IMR-90 (cell line): ENCODE measurements around the gene MYBPC3. TPM values are rescaled to one million over a fixed set of nuclear protein-coding genes. Genes with fewer than 3 reads are reported as not detected.

Source experiments
- ATAC-seq: fragments of 200-7000 bp; cut with Tn5 transposase; 2 replicates; pipeline ENCODE4 v1.9.1; 2020; ENCODE audit warnings: low read depth, mild to moderate bottlenecking, moderate library complexity
- BruUV-seq: library from RNA; stranded (reverse); fragments of 400-500 nt; replicated peaks from 2 replicates; lab custom pipeline; 2021; lab: Mats Ljungman, UMichigan
- CTCF ChIA-PET: fragments of 300-600 bp; formaldehyde crosslinking; extraction: SDS; loops from one replicate; lab custom pipeline; 2021; ENCODE audit warnings: antibody characterized with exemption; lab: Yijun Ruan, JAX
- POLR2A ChIA-PET: fragments of 300-600 bp; sonication (Branson Sonifier 250); formaldehyde crosslinking; loops from one replicate; lab custom pipeline; 2022; ENCODE audit warnings: antibody characterized with exemption; ENCODE audit not compliant: unreplicated experiment; lab: Charles Lee
- DNase-seq: peaks from one replicate; pipeline ENCODE4 v3.0.0; 2013
- H2AFZ ChIP-seq: replicated peaks from 2 replicates; pipeline ENCODE3; 2013; ENCODE audit warnings: low read length, mild to moderate bottlenecking; ENCODE audit not compliant: poor library complexity
- H2AK5ac ChIP-seq: 2 replicates; pipeline ENCODE4 v1.6.1; 2013; ENCODE audit warnings: low read depth, low read length, inconsistent platforms
- H2AK9ac ChIP-seq: replicated peaks from 2 replicates; pipeline ENCODE3; 2013; ENCODE audit warnings: mild to moderate bottlenecking, low read depth, low read length, moderate library complexity; ENCODE audit not compliant: poor library complexity
- H2BK120ac ChIP-seq: 2 replicates; pipeline ENCODE4 v1.6.1; 2013; ENCODE audit warnings: low read depth, low read length, inconsistent platforms
- H2BK15ac ChIP-seq: 3 replicates; pipeline ENCODE4 v1.6.1; 2013; ENCODE audit warnings: low read depth, low read length, inconsistent platforms
- H2BK20ac ChIP-seq: 2 replicates; pipeline ENCODE4 v1.6.1; 2013; ENCODE audit warnings: low read depth, mild to moderate bottlenecking, inconsistent platforms, low read length, moderate library complexity
- H2BK5ac ChIP-seq: 2 replicates; pipeline ENCODE4 v1.6.1; 2013; ENCODE audit warnings: mild to moderate bottlenecking, low read depth, low read length, inconsistent platforms; ENCODE audit not compliant: poor library complexity, severe bottlenecking
- H3K14ac ChIP-seq: replicated peaks from 2 replicates; pipeline ENCODE4 v1.6.1; 2013; ENCODE audit warnings: low read depth, low read length, inconsistent platforms
- H3K18ac ChIP-seq: 2 replicates; pipeline ENCODE4 v1.6.1; 2013; ENCODE audit warnings: low read depth, low read length, control low read depth
- H3K23ac ChIP-seq: 2 replicates; pipeline ENCODE4 v1.6.1; 2013; ENCODE audit warnings: low read depth, low read length, inconsistent platforms
- H3K27ac ChIP-seq: 2 replicates; pipeline ENCODE4 v1.5.1; 2013; ENCODE audit warnings: mild to moderate bottlenecking, control low read depth, low read length; ENCODE audit not compliant: insufficient read depth
- H3K27me3 ChIP-seq: 2 replicates; pipeline ENCODE4 v1.6.1; 2013; ENCODE audit warnings: low read length; ENCODE audit not compliant: control insufficient read depth, insufficient read depth
- H3K36me3 ChIP-seq: 2 replicates; pipeline ENCODE4 v1.6.1; 2013; ENCODE audit warnings: low read length, mixed read lengths; ENCODE audit not compliant: control insufficient read depth, insufficient read depth
- H3K4ac ChIP-seq: 2 replicates; pipeline ENCODE4 v1.6.1; 2013; ENCODE audit warnings: low read depth, low read length, inconsistent platforms
- H3K4me1 ChIP-seq: 2 replicates; pipeline ENCODE4 v1.6.1; 2013; ENCODE audit warnings: low read length, mixed read lengths; ENCODE audit not compliant: control insufficient read depth, insufficient read depth
- H3K4me2 ChIP-seq: 2 replicates; pipeline ENCODE4 v1.6.1; 2013; ENCODE audit warnings: low read depth, mild to moderate bottlenecking, control low read depth, low read length, moderate library complexity
- H3K4me3 ChIP-seq: 2 replicates; pipeline ENCODE4 v1.5.1; 2013; ENCODE audit warnings: low read depth, mild to moderate bottlenecking, control low read depth, low read length, moderate library complexity; ENCODE audit not compliant: insufficient read depth
- H3K56ac ChIP-seq: 2 replicates; pipeline ENCODE4 v1.6.1; 2013; ENCODE audit warnings: low read length, inconsistent platforms; ENCODE audit not compliant: insufficient read depth; ENCODE audit errors: extremely low read depth
- H3K79me1 ChIP-seq, 2 experiments: 2 replicates each; pipeline ENCODE4 v1.6.1; 2013; ENCODE audit warnings: low read length in 2 of 2, inconsistent platforms in 1 of 2, low read depth in 1 of 2
- H3K9ac ChIP-seq: 2 replicates; pipeline ENCODE4 v1.6.1; 2013; ENCODE audit warnings: low read depth, low read length, control low read depth
- H3K9me1 ChIP-seq: 2 replicates; pipeline ENCODE4 v1.6.1; 2013; ENCODE audit warnings: low read length, inconsistent platforms; ENCODE audit not compliant: insufficient read depth
- H3K9me3 ChIP-seq: 2 replicates; pipeline ENCODE4 v1.6.1; 2013; ENCODE audit warnings: low read length; ENCODE audit not compliant: control insufficient read depth, insufficient read depth
- H4K20me1 ChIP-seq: 2 replicates; pipeline ENCODE4 v1.6.1; 2013; ENCODE audit warnings: low read length, inconsistent platforms; ENCODE audit not compliant: insufficient read depth
- H4K5ac ChIP-seq: 2 replicates; pipeline ENCODE4 v1.6.1; 2013; ENCODE audit warnings: mild to moderate bottlenecking, low read depth, low read length, control low read depth
- H4K8ac ChIP-seq, 2 experiments: 2 replicates each; pipeline ENCODE4 v1.6.1; 2013; ENCODE audit warnings: low read depth in 2 of 2, low read length in 2 of 2, control low read depth in 1 of 2, inconsistent platforms in 1 of 2
- H4K91ac ChIP-seq: 2 replicates; pipeline ENCODE4 v1.6.1; 2013; ENCODE audit warnings: low read depth, low read length, inconsistent platforms; ENCODE audit not compliant: insufficient read depth
- BHLHE40 ChIP-seq: fragments of 150-350 bp; IDR thresholded peaks from 2 replicates; pipeline ENCODE4 v1.6.1; 2016; ENCODE audit warnings: mild to moderate bottlenecking, low read depth, low read length
- CEBPB ChIP-seq: IDR thresholded peaks from 2 replicates; pipeline ENCODE4 v1.6.1; 2012; ENCODE audit warnings: low read depth, low read length, improper control_type of control experiment
- CHD1 ChIP-seq: IDR thresholded peaks from 2 replicates; pipeline ENCODE4 v1.6.1; 2012; ENCODE audit warnings: low read depth, low read length, improper control_type of control experiment
- ELK1 ChIP-seq: fragments of 150-350 bp; IDR thresholded peaks from 2 replicates; pipeline ENCODE4 v1.6.1; 2016; ENCODE audit warnings: low read depth, mild to moderate bottlenecking, low read length, moderate library complexity, borderline replicate concordance
- FOS ChIP-seq: fragments of 150-350 bp; IDR thresholded peaks from 2 replicates; pipeline ENCODE4 v1.6.1; 2016; ENCODE audit warnings: low read depth, low read length
- MAFK ChIP-seq: IDR thresholded peaks from 2 replicates; pipeline ENCODE4 v1.6.1; 2012; ENCODE audit warnings: low read depth, low read length, improper control_type of control experiment
- MAZ ChIP-seq: IDR thresholded peaks from 2 replicates; pipeline ENCODE4 v1.6.1; 2012; ENCODE audit warnings: low read depth, mild to moderate bottlenecking, low read length, improper control_type of control experiment, moderate library complexity, borderline replicate concordance
- MXI1 ChIP-seq: IDR thresholded peaks from 2 replicates; pipeline ENCODE4 v1.6.1; 2012; ENCODE audit warnings: low read depth, mild to moderate bottlenecking, low read length, moderate library complexity, borderline replicate concordance
- NFE2L2 ChIP-seq: fragments of 150-350 bp; IDR thresholded peaks from 2 replicates; pipeline ENCODE4 v1.6.1; 2016; ENCODE audit warnings: low read depth, mild to moderate bottlenecking, low read length
- POLR2A ChIP-seq: IDR thresholded peaks from 2 replicates; pipeline ENCODE4 v1.6.1; 2012; ENCODE audit warnings: mild to moderate bottlenecking, low read depth, low read length
- RAD21 ChIP-seq: IDR thresholded peaks from 2 replicates; pipeline ENCODE4 v1.6.1; 2012; ENCODE audit warnings: low read length, improper control_type of control experiment
- RCOR1 ChIP-seq: IDR thresholded peaks from 2 replicates; pipeline ENCODE4 v1.6.1; 2012; ENCODE audit warnings: mild to moderate bottlenecking, low read length, improper control_type of control experiment; ENCODE audit not compliant: insufficient replicate concordance
- RFX5 ChIP-seq: IDR thresholded peaks from 2 replicates; pipeline ENCODE4 v1.8.0; 2012; ENCODE audit warnings: low read depth, mild to moderate bottlenecking, low read length, moderate library complexity
- SMC3 ChIP-seq: fragments of 150-350 bp; IDR thresholded peaks from 2 replicates; pipeline ENCODE4 v1.6.1; 2016; ENCODE audit warnings: low read depth, mild to moderate bottlenecking, antibody characterized with exemption, low read length, moderate library complexity
- WGBS, 2 experiments: methylation state at CpG; one replicate each; pipeline versions ENCODE4 v1.1.5 to v1.1.7; 2013; ENCODE audit warnings: missing lambda C conversion rate in 2 of 2; ENCODE audit not compliant: insufficient read length in 1 of 2; ENCODE audit errors: extremely low coverage in 2 of 2; 5-methylcytosine and 5-hydroxymethylcytosine counted together
- dilution Hi-C: fragments of 300-500 bp; cut with HindIII; formaldehyde crosslinking; loops from one replicate; pipeline ENCODE4 v1.14.3; 2018; ENCODE audit warnings: low sequenced_read_pairs; ENCODE audit not compliant: unreplicated experiment
- in situ Hi-C: fragments of 300-500 bp; cut with MboI; formaldehyde crosslinking; loops from 3 replicates; pipeline ENCODE4 v1.14.3; 2019; ENCODE audit warnings: low sequenced_read_pairs, inconsistent platforms, mixed read lengths
- intact Hi-C: fragments of 100-400 bp; cut with micrococcal nuclease; formaldehyde crosslinking; loops from 2 replicates; pipeline ENCODE4 v1.10.0; 2022
- polyA plus RNA-seq, 3 experiments: library from polyadenylated mRNA; depleted of rRNA; stranded (reverse); fragments of >200 nt; gene quantifications; 2 replicates each; pipeline ENCODE4 v1.2.3, GENCODE V29; 2012; ENCODE audit warnings: low replicate concordance in 1 of 3
- total RNA-seq: library from RNA; depleted of rRNA; stranded (reverse); fragments of >200 nt; gene quantifications from 2 replicates; pipeline ENCODE4 v1.2.3, GENCODE V29; 2012
- TF ChIP-seq, protein P1 (sequence below): fragments of 150-350 bp; IDR thresholded peaks from 2 replicates; pipeline ENCODE4 v1.6.1; 2017; ENCODE audit warnings: mild to moderate bottlenecking, antibody characterized with exemption, low read length, low read depth
- TF ChIP-seq, protein P2 (sequence below): conservative IDR thresholded peaks from 2 replicates; pipeline ENCODE4 v1.5.1; 2012; ENCODE audit warnings: mild to moderate bottlenecking, low read depth, low read length, improper control_type of control experiment

The MYBPC3 gene
- total and polyA plus RNA-seq, 2 of the 4 experiments (the other 2 are of a cell fraction) = not detected

DNA sequence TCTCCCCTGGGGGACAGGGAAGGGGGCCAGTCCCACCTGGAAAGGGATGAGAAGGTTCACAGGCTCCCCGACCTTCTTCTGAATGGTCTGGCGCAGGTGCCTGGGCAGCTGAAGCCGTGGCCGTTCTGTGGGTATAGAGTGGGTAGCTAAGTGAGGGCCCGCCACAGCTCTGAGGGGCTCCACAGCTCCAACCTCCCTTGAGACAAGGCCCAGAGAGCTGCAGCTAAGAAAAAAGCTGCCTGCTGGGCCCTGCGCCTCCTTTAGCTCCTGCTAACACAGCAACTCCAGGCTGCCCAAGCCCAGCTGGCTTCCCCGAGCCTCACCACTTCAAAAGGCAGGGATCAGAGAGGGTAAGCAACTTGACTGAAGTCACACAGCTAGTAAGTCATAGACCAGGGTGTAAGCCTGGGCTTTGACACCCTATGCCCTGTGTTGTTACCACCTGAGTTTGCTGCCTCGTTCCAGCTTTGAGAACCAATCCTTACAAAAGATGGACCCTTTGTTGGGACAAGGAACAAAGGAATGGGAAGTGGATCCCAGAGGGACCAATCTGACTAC is 18.5 kb downstream of the MYBPC3 start:
- Histone ChIP-seq H2AFZ (no peak overlapping the region), H4K5ac (no peak overlapping the region), H3K18ac (no peak overlapping the region), H3K56ac (no peak overlapping the region), H4K91ac (no peak overlapping the region), H2BK120ac (no peak overlapping the region), H2BK5ac (no peak overlapping the region), H3K4me1 (0 out of 2 replicates have a peak, but pooled peaks cover 2% of the 10 kb centered on the region), H3K36me3 (peaks cover 13% of the 10 kb centered on the region; the same call in 1 of the 2 replicates), H3K4ac (no peak overlapping the region), H2AK9ac (no peak overlapping the region), H3K9me3 (no peaks in the 10 kb centered on the region), H3K27me3 (no peaks in the 10 kb centered on the region; the same call in 1 of the 2 replicates), H3K27ac (no peak overlapping the region), H2BK15ac (no peak overlapping the region), H3K14ac (no peak overlapping the region), H3K4me2 (no peak overlapping the region), H3K9me1 (no peaks in the 10 kb centered on the region), H3K4me3 (no peak overlapping the region), H3K79me1 (no peaks in the 10 kb centered on the region), H2AK5ac (no peak overlapping the region), H2BK20ac (no peak overlapping the region), H4K8ac (no peak overlapping the region), H3K9ac (no peak overlapping the region), H3K23ac (no peak overlapping the region), H4K20me1 (no peaks in the 10 kb centered on the region)
- ChIA-PET CTCF (no interaction called here), POLR2A (no interaction called here)
- intact Hi-C loops (no loop called here), dilution Hi-C loops (no loop called here), in situ Hi-C loops (no loop called here)
- WGBS, 2 experiments = 95% methylated on average over 3 of the region's 8 CpGs; no CpG with 5 or more reads in 1 of the 2 experiments
- ATAC-seq (no peak), DNase-seq (no peak)
- no peak for TF ChIP-seq RFX5
- no peak for TF ChIP-seq BHLHE40
- no peak for TF ChIP-seq ELK1
- TF ChIP-seq SMC3 = no peak
- no peak for TF ChIP-seq POLR2A
- no peak for TF ChIP-seq MXI1
- TF ChIP-seq NFE2L2 = no peak
- TF ChIP-seq RCOR1 = no peak
- no peak for TF ChIP-seq CEBPB
- TF ChIP-seq, protein P1, sequence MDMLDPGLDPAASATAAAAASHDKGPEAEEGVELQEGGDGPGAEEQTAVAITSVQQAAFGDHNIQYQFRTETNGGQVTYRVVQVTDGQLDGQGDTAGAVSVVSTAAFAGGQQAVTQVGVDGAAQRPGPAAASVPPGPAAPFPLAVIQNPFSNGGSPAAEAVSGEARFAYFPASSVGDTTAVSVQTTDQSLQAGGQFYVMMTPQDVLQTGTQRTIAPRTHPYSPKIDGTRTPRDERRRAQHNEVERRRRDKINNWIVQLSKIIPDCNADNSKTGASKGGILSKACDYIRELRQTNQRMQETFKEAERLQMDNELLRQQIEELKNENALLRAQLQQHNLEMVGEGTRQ = no peak
- no peak for TF ChIP-seq CHD1
- no peak for TF ChIP-seq MAZ
- no peak for TF ChIP-seq RAD21
- TF ChIP-seq, protein P2, sequence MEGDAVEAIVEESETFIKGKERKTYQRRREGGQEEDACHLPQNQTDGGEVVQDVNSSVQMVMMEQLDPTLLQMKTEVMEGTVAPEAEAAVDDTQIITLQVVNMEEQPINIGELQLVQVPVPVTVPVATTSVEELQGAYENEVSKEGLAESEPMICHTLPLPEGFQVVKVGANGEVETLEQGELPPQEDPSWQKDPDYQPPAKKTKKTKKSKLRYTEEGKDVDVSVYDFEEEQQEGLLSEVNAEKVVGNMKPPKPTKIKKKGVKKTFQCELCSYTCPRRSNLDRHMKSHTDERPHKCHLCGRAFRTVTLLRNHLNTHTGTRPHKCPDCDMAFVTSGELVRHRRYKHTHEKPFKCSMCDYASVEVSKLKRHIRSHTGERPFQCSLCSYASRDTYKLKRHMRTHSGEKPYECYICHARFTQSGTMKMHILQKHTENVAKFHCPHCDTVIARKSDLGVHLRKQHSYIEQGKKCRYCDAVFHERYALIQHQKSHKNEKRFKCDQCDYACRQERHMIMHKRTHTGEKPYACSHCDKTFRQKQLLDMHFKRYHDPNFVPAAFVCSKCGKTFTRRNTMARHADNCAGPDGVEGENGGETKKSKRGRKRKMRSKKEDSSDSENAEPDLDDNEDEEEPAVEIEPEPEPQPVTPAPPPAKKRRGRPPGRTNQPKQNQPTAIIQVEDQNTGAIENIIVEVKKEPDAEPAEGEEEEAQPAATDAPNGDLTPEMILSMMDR = no peak
- TF ChIP-seq FOS = no peak
- no peak for TF ChIP-seq MAFK
- no TSS peak for BruUV-seq
